Middle frontal gyrus (tissue), 1 donor: ENCODE results near the gene ELOVL6.
A peak's percentile ranks its signal among the peaks of the same experiment; 100 is the strongest.
"Not testable (repeated sequence)": the region's sequence is repeated elsewhere in the genome, so short reads cannot be mapped to it uniquely, and the experiment has no call there.

ENCODE experiments used
- DNase-seq: peaks from one replicate; pipeline ENCODE4 v3.0.0-alpha.2; 2015; ENCODE audit warnings: low spot score; ENCODE audit errors: extremely low spot score

Gene ELOVL6

GRCh38 chr4:110078148-110078547 is 120.3 kb downstream of the ELOVL6 start:
- not testable (repeated sequence) for DNase-seq

GRCh38 chr4:110076828-110077227 is 121.6 kb downstream of the ELOVL6 start:
- DNase-seq: not testable (repeated sequence)

- DNase-seq: no peak
These were observed 122.5 kb downstream of the ELOVL6 start for GRCh38 chr4:110075891-110076290.

GRCh38 chr4:110075083-110075738 is 123.2 kb downstream of the ELOVL6 start:
- no peak for DNase-seq

- DNase-seq: no peak
These were observed 123.8 kb downstream of the ELOVL6 start for GRCh38 chr4:110074570-110074969.

- no peak for DNase-seq
These were observed 125.2 kb downstream of the ELOVL6 start for GRCh38 chr4:110073053-110073845.

DNA sequence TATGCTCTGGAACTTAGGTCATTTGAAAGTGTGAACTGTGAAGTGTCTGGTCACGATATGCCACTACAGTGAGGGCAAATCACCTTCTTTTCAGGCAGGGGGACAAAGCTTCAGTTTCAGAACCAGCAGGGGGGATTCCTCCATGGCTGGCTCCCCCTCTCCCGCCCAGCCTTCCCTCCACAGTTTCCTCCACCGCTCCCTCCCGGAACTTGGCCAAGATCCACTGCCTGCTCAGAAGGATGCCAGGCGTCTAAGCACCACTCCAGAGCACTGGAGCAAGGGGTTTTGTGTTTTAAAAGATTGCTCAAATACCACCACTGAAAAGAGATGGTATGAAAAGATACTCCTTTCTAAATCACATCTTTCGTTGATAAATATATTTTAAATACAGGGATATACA is 126.9 kb downstream of the ELOVL6 start:
- no peak for DNase-seq

DNA sequence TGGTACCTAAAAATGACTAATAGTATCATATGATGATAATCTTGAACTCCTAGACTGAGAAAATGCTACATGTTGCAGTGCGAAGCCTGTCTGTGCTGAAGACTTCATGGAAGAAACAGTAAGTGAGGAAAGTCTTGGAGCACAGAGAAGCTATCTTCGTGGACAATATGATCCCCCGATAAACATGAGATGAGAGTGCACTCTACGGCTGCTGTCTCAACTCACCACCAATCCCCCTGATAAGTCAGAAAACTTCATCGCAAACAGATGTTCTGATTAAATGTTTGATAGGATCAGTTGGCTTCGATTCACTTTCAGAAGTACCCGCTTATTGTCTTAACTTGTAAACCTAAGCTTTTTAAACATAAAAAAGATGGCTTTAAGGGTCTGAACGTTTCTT is 130.2 kb downstream of the ELOVL6 start:
- DNase-seq: no peak

DNA sequence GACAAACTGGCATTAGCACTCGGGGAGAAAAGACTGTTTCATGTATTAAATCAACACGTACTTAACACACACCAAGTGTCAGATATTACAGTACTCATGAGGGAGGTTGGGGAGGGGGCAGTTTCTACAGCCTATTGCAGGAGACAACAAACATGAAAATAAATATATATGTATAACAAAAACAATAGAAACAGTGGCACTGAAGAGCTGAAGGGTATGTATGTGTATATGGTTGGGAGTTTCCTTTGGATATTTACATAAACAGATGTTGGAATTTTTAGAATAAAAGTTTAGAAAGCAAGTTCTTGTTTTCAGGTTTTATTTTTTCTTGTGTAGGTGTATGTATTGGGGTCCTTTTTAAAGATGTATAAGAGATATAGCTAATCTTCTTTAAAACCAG is 133.5 kb downstream of the ELOVL6 start:
- DNase-seq: no peak

- no peak for DNase-seq
These were observed 134.1 kb downstream of the ELOVL6 start for GRCh38 chr4:110064295-110064694.

DNA sequence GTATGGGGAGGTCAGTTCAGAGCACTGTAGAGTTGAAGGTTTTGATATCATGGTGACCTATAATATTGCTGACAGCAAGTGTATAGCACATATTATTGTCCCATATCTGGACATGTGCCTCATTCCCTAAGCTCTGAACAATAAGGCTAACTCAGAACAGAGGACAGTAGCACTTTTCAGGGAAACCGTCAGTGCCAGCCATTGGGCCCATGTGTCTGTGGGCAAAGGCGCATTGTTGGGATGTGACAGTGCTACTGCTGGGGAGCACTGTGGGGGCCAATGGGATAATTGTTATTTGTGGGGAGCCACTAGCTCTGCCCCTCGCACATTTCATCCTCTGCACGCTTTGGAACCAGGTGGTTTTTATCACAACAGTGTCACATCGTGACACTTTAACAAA is 136.2 kb downstream of the ELOVL6 start:
- DNase-seq: peak; percentile 24

- no peak for DNase-seq
These were observed 137.3 kb downstream of the ELOVL6 start for GRCh38 chr4:110061076-110061475.

DNA sequence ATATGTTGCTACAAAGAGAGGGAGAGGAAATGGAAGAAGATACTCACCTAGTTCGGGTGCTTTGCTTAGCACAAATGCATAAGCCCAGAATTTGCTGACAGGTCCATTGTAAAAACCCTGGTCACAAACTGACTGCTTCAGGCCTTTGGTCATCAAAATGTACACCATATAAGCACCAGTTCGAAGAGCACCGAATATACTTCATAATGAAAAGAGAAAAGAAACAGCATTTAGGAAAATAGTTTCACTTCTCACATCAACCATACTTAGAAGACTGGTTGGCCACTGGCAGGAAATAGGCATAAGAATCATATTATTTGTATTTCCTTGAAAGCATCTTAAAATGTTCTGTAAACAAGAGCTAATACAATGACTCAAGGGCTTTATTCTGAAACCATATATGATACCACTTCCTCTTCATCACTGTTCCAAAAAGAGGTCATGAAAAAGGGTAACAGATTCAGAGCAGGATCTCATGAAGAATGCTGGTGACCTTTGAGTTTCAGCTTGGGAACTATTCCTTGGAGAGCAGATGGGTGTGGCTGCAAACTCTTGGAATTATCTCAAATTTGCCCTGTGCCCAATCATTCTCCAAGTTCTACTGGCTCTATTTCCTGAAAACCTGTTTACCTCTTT is 138.7 kb downstream of the ELOVL6 start:
- no peak for DNase-seq

DNA sequence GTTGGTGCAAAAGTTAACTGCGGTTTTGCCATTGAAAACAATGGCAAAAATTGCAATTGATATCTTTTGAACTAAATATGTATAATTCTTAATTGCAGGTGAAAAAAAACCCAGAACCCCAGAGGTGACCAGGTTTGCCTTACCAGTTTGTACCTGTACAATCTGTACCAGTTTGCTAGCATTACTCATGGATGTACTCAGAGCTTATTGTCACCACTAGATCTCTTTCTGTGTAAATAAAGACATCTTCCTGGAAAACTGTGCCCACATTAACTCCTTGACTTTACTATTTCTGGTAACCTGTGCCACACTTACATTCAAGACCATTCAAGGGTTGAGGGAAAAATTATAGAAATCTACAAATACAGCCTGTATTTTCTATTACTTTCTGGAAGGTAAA is 139.7 kb downstream of the ELOVL6 start:
- no peak for DNase-seq

- no peak for DNase-seq
These were observed 143.2 kb downstream of the ELOVL6 start for GRCh38 chr4:110055158-110055768.

DNA sequence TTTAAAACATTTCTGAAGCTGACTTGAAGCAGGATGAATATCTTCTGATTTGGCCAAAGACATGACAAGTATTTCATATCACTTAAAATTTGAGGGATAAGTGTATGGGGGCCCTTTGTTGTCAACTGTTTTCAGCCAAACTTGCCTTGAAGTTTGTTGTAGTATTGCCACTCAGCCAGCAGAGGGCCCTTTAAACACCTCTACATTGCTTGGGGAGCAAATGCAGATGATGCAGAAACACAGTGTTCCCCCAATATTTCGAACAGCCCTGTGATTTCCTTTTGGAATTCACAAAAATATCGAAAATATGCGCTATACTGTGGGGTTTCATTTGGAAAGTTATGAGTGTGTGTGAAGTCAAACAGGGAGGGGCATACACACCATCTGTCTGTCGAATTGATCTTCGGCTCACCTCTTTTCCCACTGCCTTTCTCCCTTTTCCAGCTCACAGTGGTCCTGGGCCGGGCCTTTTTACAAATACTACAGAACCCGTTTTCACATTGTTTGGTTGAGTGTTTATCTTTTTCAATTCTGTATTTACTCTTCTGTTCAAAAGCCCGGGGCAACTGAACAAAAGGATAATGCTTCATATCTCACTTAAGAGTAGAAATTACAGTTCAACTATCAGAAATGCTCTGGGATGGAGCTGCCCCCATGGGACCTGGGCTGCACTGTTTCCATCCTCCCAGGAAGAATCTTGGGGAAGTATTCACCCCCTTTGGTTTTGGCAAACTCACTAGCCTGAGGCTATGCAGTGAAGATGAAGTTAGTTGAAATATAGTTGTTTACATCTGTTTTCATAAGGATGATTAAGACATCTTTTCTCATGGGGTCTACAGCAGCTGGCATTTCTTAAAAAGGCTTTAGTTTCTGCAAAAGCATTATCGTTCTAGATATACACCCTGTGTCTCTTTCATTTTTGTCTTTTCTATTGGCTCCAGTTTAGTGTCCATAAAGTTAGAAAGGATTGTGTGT is 148.2 kb downstream of the ELOVL6 start:
- peak; percentile 24 for DNase-seq

DNA sequence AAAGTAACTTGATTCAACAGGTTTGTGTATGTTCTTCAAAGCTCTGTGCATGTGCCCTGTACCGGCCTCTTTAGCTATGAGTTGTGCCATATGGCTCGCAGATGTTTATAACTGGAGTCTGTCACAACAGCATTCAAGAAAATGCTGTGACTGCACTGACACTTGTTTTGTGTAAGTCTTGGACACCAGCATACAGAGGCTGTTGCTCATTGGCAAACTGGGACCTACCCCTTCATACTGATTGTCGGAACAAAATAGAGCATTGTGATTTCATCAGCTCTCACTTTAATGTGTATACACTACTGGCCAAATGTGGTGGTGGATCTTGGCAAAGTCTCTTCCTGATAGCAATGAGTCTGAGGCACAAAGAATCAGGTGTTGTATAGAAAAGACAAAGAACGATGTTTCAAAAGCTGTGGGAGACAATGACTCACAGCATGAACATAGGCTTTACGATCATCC is 151.8 kb downstream of the ELOVL6 start:
- no peak for DNase-seq

DNA sequence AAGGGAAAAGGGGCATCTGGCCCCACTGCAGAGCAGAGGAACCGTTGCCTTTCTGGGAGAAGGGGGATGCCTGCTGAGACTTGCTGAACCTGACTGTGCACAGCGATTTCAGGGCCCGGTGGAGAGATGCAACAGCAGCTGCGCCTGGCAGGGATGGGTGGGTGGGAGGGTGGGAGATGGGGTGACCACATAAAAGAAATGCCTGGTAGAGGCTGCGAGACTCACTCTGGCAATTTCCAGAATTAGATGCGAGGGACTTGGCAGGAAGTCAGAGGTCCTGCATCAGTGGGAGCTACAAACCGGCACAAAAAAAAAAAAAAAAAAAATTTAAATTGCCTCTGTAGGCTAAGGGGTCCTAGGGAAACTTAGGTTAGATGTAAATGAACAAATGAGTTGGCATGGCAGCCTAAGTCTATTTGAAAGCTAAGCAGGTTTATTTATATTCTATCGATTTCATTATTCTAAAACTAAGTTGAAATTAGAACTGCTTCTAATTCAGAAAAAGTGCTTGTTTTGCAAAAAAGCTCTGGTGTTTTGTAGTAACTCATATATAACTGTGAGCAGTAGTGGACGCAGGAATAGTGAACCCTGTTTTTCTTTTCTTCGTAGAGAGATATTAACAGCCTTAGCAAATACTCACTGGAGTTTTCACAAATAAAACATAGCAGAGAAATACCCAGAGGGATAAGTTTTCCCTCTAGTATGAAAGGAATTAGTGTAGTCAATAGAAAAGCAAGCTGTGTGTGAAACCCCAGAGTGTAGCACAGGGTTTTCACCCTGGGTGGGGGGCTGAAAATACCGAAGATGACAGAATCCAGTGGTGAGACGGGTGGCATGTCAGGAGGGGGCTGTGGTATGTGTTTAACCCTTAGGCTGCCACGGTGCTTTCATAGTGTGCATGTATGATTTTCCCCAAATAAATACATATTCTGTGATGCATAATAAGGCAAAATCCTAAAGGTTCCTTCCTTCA is 155.6 kb downstream of the ELOVL6 start:
- DNase-seq: no peak

DNA sequence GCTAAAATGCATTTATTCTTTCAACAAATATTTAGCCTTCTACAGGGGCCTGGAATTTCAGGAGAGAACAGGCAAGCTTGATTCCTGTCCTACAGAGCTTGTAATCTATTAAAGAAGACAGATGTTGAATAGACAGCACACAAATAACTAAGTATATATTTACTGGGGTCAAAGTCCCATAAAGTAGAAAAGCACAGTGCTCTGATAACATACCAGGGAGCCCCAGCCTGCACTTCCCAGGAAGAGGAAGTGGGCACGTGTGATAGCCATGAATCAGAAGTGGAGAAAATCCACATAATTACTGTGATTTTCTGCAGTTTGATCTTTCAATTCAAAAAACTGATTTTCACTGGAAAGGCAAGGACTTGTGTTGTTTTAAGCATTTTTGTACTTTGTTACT is 156.7 kb downstream of the ELOVL6 start:
- DNase-seq: no peak

DNA sequence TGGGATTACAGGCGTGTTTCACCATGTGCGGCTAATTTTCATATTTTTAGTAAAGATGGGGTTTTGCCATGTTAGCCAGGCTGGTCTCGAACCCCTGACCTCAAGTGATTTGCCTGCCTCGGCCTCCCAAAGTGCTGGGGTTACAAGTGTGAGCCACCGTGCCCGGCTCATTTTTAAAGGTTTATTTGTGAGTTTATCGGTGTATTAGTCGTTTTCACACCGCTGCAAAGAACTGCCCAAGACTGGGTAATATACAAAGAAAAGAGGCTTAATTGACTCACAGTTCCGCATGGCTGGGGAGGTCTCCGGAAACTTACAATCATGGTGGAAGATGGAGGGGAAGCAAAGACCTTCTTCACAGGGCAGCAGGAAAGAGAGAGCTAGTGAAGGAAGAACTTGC is 159.3 kb downstream of the ELOVL6 start:
- DNase-seq: not testable (repeated sequence)
